ENCODE results near the gene IPO4.

The IPO4 gene

DNA sequence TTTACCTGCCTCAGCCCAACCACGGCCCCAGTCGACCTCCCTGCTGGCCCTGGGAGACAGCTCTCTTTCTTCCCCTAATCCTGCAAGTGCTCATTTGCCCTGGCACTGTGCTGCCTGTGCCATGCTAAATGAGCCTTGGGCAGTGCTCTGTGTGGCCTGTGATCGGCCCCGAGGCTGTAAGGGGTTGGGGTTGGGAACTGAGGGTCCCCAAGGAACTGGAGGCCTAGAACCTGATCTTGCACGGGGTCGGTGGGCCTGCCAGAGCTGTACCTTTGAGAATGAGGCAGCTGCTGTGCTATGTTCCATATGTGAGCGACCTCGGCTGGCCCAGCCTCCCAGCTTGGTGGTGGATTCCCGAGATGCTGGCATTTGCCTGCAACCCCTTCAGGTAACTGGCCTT, 38.6 kb downstream of the IPO4 start:
- Histone ChIP-seq H3K4me3 (replicated peaks; ENCODE audit: low read depth, low read length) (no peak overlapping the region), H3K36me3 (ENCODE audit: control insufficient read depth, insufficient read depth, low read length) (peaks cover 31% of the 10 kb centered on the region)

DNA sequence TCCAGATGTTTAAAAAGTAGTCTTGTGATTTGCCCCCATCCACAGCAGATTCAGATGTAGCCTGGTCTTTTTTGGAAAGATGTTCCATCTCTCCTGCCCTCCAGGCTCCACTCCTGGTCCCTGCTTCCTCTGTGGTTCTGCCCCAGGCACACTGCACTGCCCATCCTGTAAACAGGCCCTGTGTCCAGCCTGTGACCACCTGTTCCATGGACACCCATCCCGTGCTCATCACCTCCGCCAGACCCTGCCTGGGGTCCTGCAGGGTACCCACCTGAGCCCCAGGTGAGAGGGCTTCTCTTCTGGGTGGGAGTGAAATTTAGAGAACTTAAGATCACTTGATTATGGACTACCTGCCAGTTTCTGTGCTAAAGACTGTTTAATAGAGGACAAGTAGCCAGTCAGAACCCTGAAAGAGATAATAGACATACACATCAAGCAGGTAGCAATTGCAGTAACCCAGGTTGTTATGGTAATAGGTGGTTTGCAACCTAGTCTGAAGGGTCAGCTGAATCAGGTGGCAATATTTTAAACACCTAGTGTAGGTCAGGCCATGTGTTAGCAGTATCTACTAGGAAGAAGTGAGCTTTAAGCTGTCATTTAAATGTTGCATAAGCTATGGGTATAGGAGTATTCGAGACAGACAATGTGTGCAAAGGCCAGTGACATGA, 39.2 kb downstream of the IPO4 start:
- no peaks in the 10 kb centered on the region for H3K27me3 ChIP-seq (replicated peaks; ENCODE audit: control insufficient read depth, insufficient read depth, low read length)
- DNase-seq (ENCODE audit: extremely low read depth, insufficient read length) = no peak
- H3K4me3 ChIP-seq (replicated peaks; ENCODE audit: low read depth, low read length) = no peak overlapping the region
- TF ChIP-seq, protein P1, sequence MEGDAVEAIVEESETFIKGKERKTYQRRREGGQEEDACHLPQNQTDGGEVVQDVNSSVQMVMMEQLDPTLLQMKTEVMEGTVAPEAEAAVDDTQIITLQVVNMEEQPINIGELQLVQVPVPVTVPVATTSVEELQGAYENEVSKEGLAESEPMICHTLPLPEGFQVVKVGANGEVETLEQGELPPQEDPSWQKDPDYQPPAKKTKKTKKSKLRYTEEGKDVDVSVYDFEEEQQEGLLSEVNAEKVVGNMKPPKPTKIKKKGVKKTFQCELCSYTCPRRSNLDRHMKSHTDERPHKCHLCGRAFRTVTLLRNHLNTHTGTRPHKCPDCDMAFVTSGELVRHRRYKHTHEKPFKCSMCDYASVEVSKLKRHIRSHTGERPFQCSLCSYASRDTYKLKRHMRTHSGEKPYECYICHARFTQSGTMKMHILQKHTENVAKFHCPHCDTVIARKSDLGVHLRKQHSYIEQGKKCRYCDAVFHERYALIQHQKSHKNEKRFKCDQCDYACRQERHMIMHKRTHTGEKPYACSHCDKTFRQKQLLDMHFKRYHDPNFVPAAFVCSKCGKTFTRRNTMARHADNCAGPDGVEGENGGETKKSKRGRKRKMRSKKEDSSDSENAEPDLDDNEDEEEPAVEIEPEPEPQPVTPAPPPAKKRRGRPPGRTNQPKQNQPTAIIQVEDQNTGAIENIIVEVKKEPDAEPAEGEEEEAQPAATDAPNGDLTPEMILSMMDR (IDR thresholded peaks at IDR 0.05; ENCODE audit: insufficient read depth, low read length, poor library complexity, severe bottlenecking) = no peak
- peaks cover 31% of the 10 kb centered on the region for H3K36me3 ChIP-seq (ENCODE audit: control insufficient read depth, insufficient read depth, low read length)

More for the DNA sequence above, 38.6 kb downstream of the IPO4 start:
- H3K27me3 ChIP-seq (replicated peaks; ENCODE audit: control insufficient read depth, insufficient read depth, low read length) = no peaks in the 10 kb centered on the region
- TF ChIP-seq, protein P1 (IDR thresholded peaks at IDR 0.05; ENCODE audit: insufficient read depth, low read length, poor library complexity, severe bottlenecking) = no peak
- no peak for DNase-seq (ENCODE audit: extremely low read depth, insufficient read length)

DNA sequence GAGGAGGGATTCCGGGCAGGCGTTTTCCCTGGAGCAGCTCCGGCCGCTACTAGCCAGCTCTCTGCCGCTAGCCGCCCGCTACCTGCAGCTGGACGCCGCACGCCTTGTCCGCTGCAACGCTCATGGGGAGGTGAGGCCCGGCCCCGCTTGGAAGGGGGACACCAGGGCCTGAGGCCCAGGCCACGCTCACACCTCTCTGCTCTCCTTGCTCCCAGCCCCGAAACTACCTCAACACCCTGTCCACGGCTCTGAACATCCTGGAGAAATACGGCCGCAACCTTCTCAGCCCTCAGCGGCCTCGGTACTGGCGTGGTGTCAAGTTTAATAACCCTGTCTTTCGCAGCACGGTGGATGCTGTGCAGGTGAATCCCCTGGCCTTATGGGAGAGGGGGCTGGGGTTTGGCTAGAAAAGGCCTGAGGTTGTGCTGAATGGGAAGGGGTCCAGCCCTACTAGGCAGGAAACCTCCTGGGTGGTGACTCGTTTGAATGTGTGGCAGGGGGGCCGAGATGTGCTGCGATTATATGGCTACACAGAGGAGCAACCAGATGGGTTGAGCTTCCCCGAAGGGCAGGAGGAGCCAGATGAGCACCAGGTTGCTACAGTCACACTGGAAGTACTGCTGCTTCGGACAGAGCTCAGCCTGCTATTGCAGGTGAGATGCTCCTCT, 40.7 kb downstream of the IPO4 start:
- peak overlapping the region; percentile 100 for H3K4me3 ChIP-seq (replicated peaks; ENCODE audit: low read depth, low read length)
- H3K27me3 ChIP-seq (replicated peaks; ENCODE audit: control insufficient read depth, insufficient read depth, low read length) = no peaks in the 10 kb centered on the region
- DNase-seq (ENCODE audit: extremely low read depth, insufficient read length) = no peak
- peaks cover 39% of the 10 kb centered on the region for H3K36me3 ChIP-seq (ENCODE audit: control insufficient read depth, insufficient read depth, low read length)
- TF ChIP-seq, protein P1 (IDR thresholded peaks at IDR 0.05; ENCODE audit: insufficient read depth, low read length, poor library complexity, severe bottlenecking) = no peak

DNA sequence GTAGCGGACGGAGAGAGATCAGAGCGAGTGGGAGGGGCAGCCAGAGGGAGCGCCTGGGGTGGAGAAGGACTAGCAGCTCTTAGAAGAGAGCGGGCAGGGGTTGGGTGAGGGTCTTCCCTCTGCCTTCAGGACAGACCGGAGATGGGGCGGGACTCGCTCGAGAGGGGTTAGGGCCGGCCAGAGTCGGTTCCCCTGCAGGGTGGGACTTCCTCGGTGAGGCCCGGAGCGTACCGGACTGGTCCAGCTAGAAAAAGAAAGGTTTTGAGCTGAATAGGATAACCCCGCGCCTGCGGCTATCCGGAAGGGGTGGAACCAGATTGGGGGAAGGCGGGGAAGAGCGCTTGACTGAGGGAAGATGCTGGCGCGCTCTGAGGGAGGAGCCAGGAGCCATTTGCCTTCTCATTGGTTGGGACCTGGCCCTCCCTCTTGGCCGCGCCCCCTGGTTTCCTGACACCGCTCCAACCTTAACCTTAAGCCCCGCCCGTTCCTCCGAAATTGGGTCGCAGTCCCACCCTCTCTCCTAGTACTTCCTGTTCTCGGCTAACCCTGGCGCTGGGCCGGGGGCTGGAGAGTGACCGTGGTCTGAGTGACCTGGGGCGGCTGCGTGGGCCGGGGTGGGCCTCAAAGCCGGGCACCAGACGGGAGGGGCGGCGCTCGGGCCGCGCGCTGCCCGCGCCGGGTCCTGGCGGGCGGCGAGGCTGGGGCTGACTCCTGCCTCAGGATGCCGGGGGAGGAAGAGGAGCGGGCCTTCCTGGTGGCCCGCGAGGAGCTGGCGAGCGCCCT, 41.4 kb downstream of the IPO4 start, which contains the start of gene RNF31:
RNF31 (plus strand) TSS at position 521 of the 783 bp plus-strand sequence; CDS start at position 722, 201 bp downstream.
- TF ChIP-seq, protein P1 (IDR thresholded peaks at IDR 0.05; ENCODE audit: insufficient read depth, low read length, poor library complexity, severe bottlenecking) = no peak
- Histone ChIP-seq H3K36me3 (ENCODE audit: control insufficient read depth, insufficient read depth, low read length) (peaks cover 37% of the 10 kb centered on the region), H3K4me3 (replicated peaks; ENCODE audit: low read depth, low read length) (peak within 1 kb of the TSS; percentile 100), H3K27me3 (replicated peaks; ENCODE audit: control insufficient read depth, insufficient read depth, low read length) (no peaks in the 10 kb centered on the region)
- DNase-seq (ENCODE audit: extremely low read depth, insufficient read length) = peak; percentile 93

DNA sequence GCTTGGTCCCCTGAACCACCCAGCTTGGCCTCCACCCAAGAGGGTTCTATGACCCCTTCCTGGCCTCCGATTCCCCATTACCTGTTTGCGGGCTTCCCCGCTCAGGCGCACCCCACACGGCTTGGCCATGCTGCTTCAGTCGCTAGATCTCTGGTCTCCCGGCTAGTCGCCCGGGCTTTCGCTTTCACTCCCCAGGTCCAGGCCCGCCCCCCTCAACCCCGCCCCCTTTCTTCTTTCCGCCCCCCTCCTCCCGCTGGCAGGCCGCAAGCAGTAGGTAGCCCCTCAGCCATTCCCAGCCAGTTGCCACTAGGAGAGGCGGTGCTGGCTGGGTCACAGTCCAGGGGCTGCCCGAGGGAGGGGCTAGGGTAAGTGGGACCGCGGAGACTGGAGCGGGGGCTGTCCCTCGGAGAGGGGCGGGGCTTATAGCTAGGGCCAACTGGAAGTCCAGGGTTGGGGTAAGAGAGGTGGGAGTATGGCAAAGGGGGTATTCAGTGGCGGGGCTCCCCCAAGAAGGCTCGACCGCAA, 42.1 kb downstream of the IPO4 start, which contains the start of gene PSME2:
PSME2 (minus strand) TSS at position 158 of the 525 bp plus-strand sequence; CDS start at position 129, 29 bp downstream.
- DNase-seq (ENCODE audit: extremely low read depth, insufficient read length) = peak; percentile 95
- H3K4me3 ChIP-seq (replicated peaks; ENCODE audit: low read depth, low read length) = peak within 1 kb of the TSS; percentile 100
- TF ChIP-seq, protein P1 (IDR thresholded peaks at IDR 0.05; ENCODE audit: insufficient read depth, low read length, poor library complexity, severe bottlenecking) = no peak
- H3K36me3 ChIP-seq (ENCODE audit: control insufficient read depth, insufficient read depth, low read length) = peaks cover 32% of the 10 kb centered on the region
- H3K27me3 ChIP-seq (replicated peaks; ENCODE audit: control insufficient read depth, insufficient read depth, low read length) = no peaks in the 10 kb centered on the region
